K562 (cell line): ENCODE results near the gene CSNK1A1. TPM values are rescaled to one million over a fixed set of nuclear protein-coding genes. Genes with fewer than 3 reads are reported as not detected.

Source experiments
- BCL6 ChIP-seq: fragments of 250-450 bp; sonication (Bioruptor Pico); IDR thresholded peaks from 2 replicates; pipeline ENCODE4 v1.4.0; 2020
- CBX5 ChIP-seq: IDR thresholded peaks from 2 replicates; pipeline ENCODE4 v1.6.1; 2014; ENCODE audit warnings: low read depth, borderline replicate concordance
- CREB3L1 ChIP-seq: fragments of 450-650 bp; IDR thresholded peaks from 2 replicates; pipeline ENCODE4 v1.6.1; 2014; ENCODE audit warnings: low read depth, mild to moderate bottlenecking, moderate library complexity, borderline replicate concordance
- E2F5 ChIP-seq: sonication (generic); formaldehyde crosslinking; IDR thresholded peaks from 2 replicates; pipeline ENCODE4 v1.8.0; 2022; ENCODE audit warnings: mild to moderate bottlenecking, missing genetic modification reagents
- ETV5 ChIP-seq: sonication (generic); formaldehyde crosslinking; IDR thresholded peaks from 2 replicates; pipeline ENCODE4 v1.4.0; 2020; ENCODE audit warnings: low read depth, mild to moderate bottlenecking, missing genetic modification reagents
- HNRNPK ChIP-seq: fragments of 200-400 bp; formaldehyde crosslinking; IDR thresholded peaks from one replicate; pipeline ENCODE4 v1.6.1; 2018; ENCODE audit warnings: mild to moderate bottlenecking, low read depth, low read length; ENCODE audit not compliant: poor library complexity, severe bottlenecking
- ILF3 ChIP-seq: fragments of 450-650 bp; IDR thresholded peaks from 2 replicates; pipeline ENCODE4 v1.6.1; 2018; ENCODE audit warnings: antibody characterized with exemption, mild to moderate bottlenecking, moderate library complexity, borderline replicate concordance
- IRF9 ChIP-seq: fragments of 450-650 bp; IDR thresholded peaks from 2 replicates; pipeline ENCODE4 v1.6.1; 2016; ENCODE audit warnings: missing biosample characterization, missing genetic modification characterization
- JUN ChIP-seq, 2 experiments: sonication (generic) in 1 of 2; formaldehyde crosslinking in 1 of 2; IDR thresholded peaks; 2 replicates each; pipeline versions ENCODE4 v1.6.1 to v1.8.0; 2012 to 2022; ENCODE audit warnings: borderline replicate concordance in 2 of 2, mild to moderate bottlenecking in 2 of 2, improper control_type of control experiment in 1 of 2, low read depth in 1 of 2, low read length in 1 of 2, missing genetic modification reagents in 1 of 2
- KLF13 ChIP-seq: fragments of 450-650 bp; IDR thresholded peaks from 2 replicates; pipeline ENCODE4 v1.6.1; 2016; ENCODE audit warnings: missing genetic modification characterization, low read depth, mild to moderate bottlenecking, missing compliant biosample characterization, moderate library complexity, borderline replicate concordance
- NFRKB ChIP-seq: fragments of 450-650 bp; IDR thresholded peaks from 2 replicates; pipeline ENCODE4 v1.6.1; 2016; ENCODE audit warnings: low read depth
- SMARCC2 ChIP-seq: fragments of 450-650 bp; IDR thresholded peaks from 2 replicates; pipeline ENCODE4 v1.6.1; 2017; ENCODE audit warnings: antibody characterized with exemption, moderate library complexity, mild to moderate bottlenecking, low read depth
- SNRNP70 ChIP-seq: fragments of 200-400 bp; formaldehyde crosslinking; optimal IDR thresholded peaks from 2 replicates; pipeline ENCODE3; 2017; ENCODE audit warnings: low read depth, low read length
- TSC22D4 ChIP-seq: fragments of 450-650 bp; IDR thresholded peaks from 2 replicates; pipeline ENCODE4 v1.6.1; 2016; ENCODE audit warnings: missing genetic modification characterization, missing biosample characterization, control low read depth
- ZFP91 ChIP-seq: sonication (generic); formaldehyde crosslinking; IDR thresholded peaks from 2 replicates; pipeline ENCODE4 v1.8.0; 2022; ENCODE audit warnings: mild to moderate bottlenecking, missing genetic modification reagents
- ZNF121 ChIP-seq: sonication (generic); formaldehyde crosslinking; conservative IDR thresholded peaks from 2 replicates; pipeline ENCODE4 v1.8.0; 2022; ENCODE audit warnings: missing genetic modification reagents
- ZNF165 ChIP-seq: fragments of 250-450 bp; sonication (Bioruptor Pico); IDR thresholded peaks from 2 replicates; pipeline ENCODE4 v1.4.0; 2020; ENCODE audit warnings: borderline replicate concordance
- ZNF274 ChIP-seq: IDR thresholded peaks from 2 replicates; pipeline ENCODE4 v1.6.1; 2011; ENCODE audit warnings: low read depth, mild to moderate bottlenecking, low read length, moderate library complexity, borderline replicate concordance
- ZNF398 ChIP-seq: fragments of 250-450 bp; sonication (Bioruptor Pico); IDR thresholded peaks from 2 replicates; pipeline ENCODE4 v1.8.0; 2021; ENCODE audit warnings: moderate library complexity, mild to moderate bottlenecking, inconsistent platforms
- ZNF778 ChIP-seq: fragments of 450-650 bp; formaldehyde crosslinking; IDR thresholded peaks from 2 replicates; pipeline ENCODE4 v1.4.0; 2020; ENCODE audit warnings: mild to moderate bottlenecking, moderate library complexity
- polyA plus RNA-seq, 8 experiments: library from polyadenylated mRNA; depleted of rRNA in 4 of 8; stranded (reverse) in 5 of 8; unstranded in 3 of 8; fragments of >200 nt; fragmentation: Nextera tagmentation in 2 of 8; fragmentation: Illumina TruSeq in 1 of 8; extraction: Ambion mirVana in 2 of 8; extraction: Trizol in 1 of 8; gene quantifications; 2 replicates each; pipeline versions ENCODE4 v1.2.1 to v1.2.3, GENCODE V29; 2011 to 2014; ENCODE audit warnings: inconsistent platforms in 1 of 8, missing spikeins in 1 of 8
- total RNA-seq, 7 experiments: library from RNA; depleted of rRNA in 6 of 7; stranded (reverse); fragments of >200 nt in 6 of 7; fragmentation: Illumina TruSeq in 2 of 7; extraction: Trizol in 2 of 7; gene quantifications; 2 replicates each; pipeline versions ENCODE4 v1.2.1 to v1.2.3, GENCODE V29; 2011 to 2021; ENCODE audit warnings: low replicate concordance in 1 of 7

The CSNK1A1 gene
- total and polyA plus RNA-seq, 9 of the 15 experiments (the other 6 are each of a cell fraction or from before 2014, with no cell fraction given) = 49.1 to 196 (median 154) TPM

- TF ChIP-seq SNRNP70 = no peak
- TF ChIP-seq ETV5 (CRISPR knock-in tag) = 0 out of 2 replicates have a peak, but pooled peaks have one; percentile 25
- TF ChIP-seq CBX5 = no peak
- TF ChIP-seq KLF13 (tag) = peak; percentile 17; the same call in 1 of the 2 replicates
- TF ChIP-seq ZNF778 (CRISPR knock-in tag) = no peak
- no peak for TF ChIP-seq IRF9
- TF ChIP-seq SMARCC2 = peak; percentile 51; the same call in 1 of the 2 replicates
- no peak for TF ChIP-seq ILF3
- TF ChIP-seq E2F5 (CRISPR knock-in tag) = no peak
- TF ChIP-seq ZNF398 = no peak
- no peak for TF ChIP-seq BCL6 (CRISPR knock-in tag)
- peak; percentile 86 for TF ChIP-seq JUN (IDR thresholded peaks at IDR 0.05; ENCODE audit: borderline replicate concordance, low read depth, low read length)
- no peak for TF ChIP-seq JUN (CRISPR knock-in tag; IDR thresholded peaks at IDR 0.05; ENCODE audit: borderline replicate concordance)
- TF ChIP-seq TSC22D4 (tag) = no peak
- TF ChIP-seq NFRKB = peak; percentile 85
- no peak for TF ChIP-seq HNRNPK
- TF ChIP-seq ZNF121 (CRISPR knock-in tag) = no peak
- TF ChIP-seq ZFP91 (CRISPR knock-in tag) = no peak
- TF ChIP-seq ZNF165 (CRISPR knock-in tag) = no peak
- TF ChIP-seq CREB3L1 = peak; percentile 70; the same call in 1 of the 2 replicates
- TF ChIP-seq ZNF274 = no peak
These were observed 105.4 kb downstream of the CSNK1A1 start (continued) for GRCh38 chr5:149445739-149446369.
